GM10248 (cell line): ENCODE results near the gene MED13L.

ENCODE experiments used
- CTCF ChIA-PET: fragments of 300-600 bp; sonication (Branson Sonifier 250); formaldehyde crosslinking; extraction: SDS; loops from one replicate; lab custom pipeline; 2021; ENCODE audit warnings: antibody characterized with exemption; lab: Yijun Ruan, JAX
- POLR2A ChIA-PET: fragments of 350-650 bp; sonication (Branson Sonifier 250); formaldehyde crosslinking; extraction: SDS; loops from one replicate; lab custom pipeline; 2020; ENCODE audit warnings: antibody characterized with exemption; lab: Yijun Ruan, JAX
- DNase-seq: peaks from one replicate; pipeline ENCODE4 v3.0.0; 2012; ENCODE audit errors: extremely low spot score
- TF ChIP-seq, protein P1 (sequence below): IDR thresholded peaks from 2 replicates; pipeline ENCODE4 v1.5.1; 2012; ENCODE audit warnings: mild to moderate bottlenecking, low read depth; ENCODE audit errors: extremely low read depth, missing control alignments, control extremely low read depth

MED13L gene

DNA sequence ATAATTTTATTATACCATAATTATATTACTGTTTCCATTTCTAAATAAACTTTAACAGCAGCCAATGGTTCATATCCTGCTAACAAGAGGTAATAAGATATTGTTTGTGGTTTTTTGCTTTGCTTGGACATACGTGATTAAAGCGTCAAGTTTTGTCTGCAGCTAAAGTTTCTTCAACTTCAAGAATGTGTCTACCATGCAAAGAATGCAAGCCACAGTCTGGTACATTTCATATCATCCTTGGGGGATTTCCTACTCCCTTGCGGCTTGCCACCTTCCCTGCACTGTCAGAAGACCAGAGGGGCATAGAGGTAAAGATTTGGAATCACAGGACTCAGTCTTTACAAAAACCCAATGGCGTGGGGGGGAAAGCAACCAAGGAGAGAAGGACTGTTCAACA, 125.2 kb downstream of the MED13L start:
- TF ChIP-seq, protein P1, sequence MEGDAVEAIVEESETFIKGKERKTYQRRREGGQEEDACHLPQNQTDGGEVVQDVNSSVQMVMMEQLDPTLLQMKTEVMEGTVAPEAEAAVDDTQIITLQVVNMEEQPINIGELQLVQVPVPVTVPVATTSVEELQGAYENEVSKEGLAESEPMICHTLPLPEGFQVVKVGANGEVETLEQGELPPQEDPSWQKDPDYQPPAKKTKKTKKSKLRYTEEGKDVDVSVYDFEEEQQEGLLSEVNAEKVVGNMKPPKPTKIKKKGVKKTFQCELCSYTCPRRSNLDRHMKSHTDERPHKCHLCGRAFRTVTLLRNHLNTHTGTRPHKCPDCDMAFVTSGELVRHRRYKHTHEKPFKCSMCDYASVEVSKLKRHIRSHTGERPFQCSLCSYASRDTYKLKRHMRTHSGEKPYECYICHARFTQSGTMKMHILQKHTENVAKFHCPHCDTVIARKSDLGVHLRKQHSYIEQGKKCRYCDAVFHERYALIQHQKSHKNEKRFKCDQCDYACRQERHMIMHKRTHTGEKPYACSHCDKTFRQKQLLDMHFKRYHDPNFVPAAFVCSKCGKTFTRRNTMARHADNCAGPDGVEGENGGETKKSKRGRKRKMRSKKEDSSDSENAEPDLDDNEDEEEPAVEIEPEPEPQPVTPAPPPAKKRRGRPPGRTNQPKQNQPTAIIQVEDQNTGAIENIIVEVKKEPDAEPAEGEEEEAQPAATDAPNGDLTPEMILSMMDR = no peak
- POLR2A ChIA-PET = no interaction called here
- no peak for DNase-seq
- CTCF ChIA-PET = no interaction called here

GRCh38 chr12:116150452-116150851, 127.0 kb downstream of the MED13L start:
- TF ChIP-seq, protein P1 = no peak
- no peak for DNase-seq
- ChIA-PET CTCF (interaction anchor here (1.0 to 2.3 kb wide), 4 partner anchors 9 to 21 kb away, joined by 3 to 8 read pairs (median 4); no protein-coding TSS in a partner anchor), POLR2A (no interaction called here)

DNA sequence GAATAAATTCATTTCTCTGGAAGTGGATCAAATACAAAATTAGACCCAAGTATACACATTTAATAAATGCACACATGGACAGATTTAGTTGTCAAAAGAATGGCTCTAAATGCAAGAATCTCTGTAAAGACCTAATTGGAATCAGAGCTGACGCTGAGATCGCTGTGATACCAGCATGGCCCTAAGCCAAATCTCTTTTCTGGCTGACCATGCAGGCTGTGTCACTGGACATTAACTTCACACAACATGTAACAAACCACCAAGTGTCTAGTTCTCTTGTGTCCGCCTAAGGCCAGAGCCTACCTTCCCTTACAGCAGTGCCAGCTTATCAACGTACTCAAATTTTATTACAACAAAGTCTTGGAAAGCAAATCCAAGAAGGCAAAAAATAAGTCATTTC, 127.5 kb downstream of the MED13L start:
- POLR2A ChIA-PET = no interaction called here
- DNase-seq = no peak
- CTCF ChIA-PET = interaction anchor here (1.0 to 2.3 kb wide), 4 partner anchors 9 to 21 kb away, joined by 3 to 8 read pairs (median 4); no protein-coding TSS in a partner anchor
- TF ChIP-seq, protein P1 = no peak

- no peak for DNase-seq
- CTCF ChIA-PET = interaction anchor here (2.3 kb wide), 1 partner anchor 8 kb away, joined by 8 read pairs; no protein-coding TSS in a partner anchor
- TF ChIP-seq, protein P1 = no peak
- POLR2A ChIA-PET = no interaction called here
These were observed 128.6 kb downstream of the MED13L start for GRCh38 chr12:116148844-116149243.

DNA sequence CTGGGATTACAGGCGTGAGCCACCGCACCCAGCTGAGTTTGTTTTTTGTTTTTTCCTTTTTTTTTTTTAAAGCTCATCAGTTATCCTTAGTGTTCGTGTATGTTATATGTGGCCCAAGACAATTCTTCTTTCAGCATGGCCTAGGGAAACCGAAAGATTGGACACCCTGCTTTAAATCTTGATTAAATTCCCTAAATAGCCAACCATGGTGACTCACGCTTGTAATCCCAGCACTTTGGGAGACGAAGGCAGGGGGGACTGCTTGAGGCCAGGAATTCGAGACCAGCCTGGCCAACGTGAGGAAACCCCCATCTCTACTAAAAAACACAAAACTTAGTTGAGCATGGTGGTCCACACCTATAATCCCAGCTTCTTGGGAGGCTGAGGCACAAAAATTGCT, 131.1 kb downstream of the MED13L start:
- POLR2A ChIA-PET = no interaction called here
- TF ChIP-seq, protein P1 = no peak
- no peak for DNase-seq
- CTCF ChIA-PET = interaction anchor here (0.9 to 1.5 kb wide), 3 partner anchors 10 to 131 kb away, joined by 3 to 4 read pairs (median 3); no protein-coding TSS in a partner anchor

GRCh38 chr12:116145451-116145850, 132.0 kb downstream of the MED13L start:
- no peak for DNase-seq
- ChIA-PET CTCF (interaction anchor here (0.9 to 1.5 kb wide), 3 partner anchors 9 to 130 kb away, joined by 3 to 4 read pairs (median 3); no protein-coding TSS in a partner anchor), POLR2A (no interaction called here)
- TF ChIP-seq, protein P1 = no peak
